Activated naive CD4-positive, alpha-beta T cell treated with Interleukin-2 at 50 U/mL for 16 hours (primary cell): ENCODE measurements around the gene PLCXD3.
"Not testable (repeated sequence)": the region's sequence is repeated elsewhere in the genome, so short reads cannot be mapped to it uniquely, and the experiment has no call there.

ENCODE experiments used
- DNase-seq: peaks from one replicate; pipeline ENCODE4 v3.0.0-alpha.2; 2020

PLCXD3 gene

DNA sequence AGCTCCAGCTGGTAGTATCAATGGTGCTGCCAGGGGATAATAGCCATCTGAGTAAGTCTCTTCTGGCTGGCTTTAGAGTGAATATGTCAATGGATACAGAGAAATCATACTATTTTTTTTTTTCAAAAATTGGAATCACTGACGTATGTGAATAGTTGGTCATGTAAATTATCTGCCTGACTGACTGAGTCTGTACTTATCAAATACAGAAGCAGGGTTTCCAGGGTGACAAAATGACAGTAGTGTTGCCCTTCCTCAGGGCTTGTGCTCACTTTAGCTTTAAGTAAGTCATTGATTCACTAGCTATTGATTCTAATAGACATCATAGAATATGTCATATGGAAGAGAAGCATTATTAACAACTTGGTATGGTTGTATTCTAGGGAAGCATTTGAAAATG lies 171.1 kb downstream of the PLCXD3 start:
- no peak for DNase-seq

DNA sequence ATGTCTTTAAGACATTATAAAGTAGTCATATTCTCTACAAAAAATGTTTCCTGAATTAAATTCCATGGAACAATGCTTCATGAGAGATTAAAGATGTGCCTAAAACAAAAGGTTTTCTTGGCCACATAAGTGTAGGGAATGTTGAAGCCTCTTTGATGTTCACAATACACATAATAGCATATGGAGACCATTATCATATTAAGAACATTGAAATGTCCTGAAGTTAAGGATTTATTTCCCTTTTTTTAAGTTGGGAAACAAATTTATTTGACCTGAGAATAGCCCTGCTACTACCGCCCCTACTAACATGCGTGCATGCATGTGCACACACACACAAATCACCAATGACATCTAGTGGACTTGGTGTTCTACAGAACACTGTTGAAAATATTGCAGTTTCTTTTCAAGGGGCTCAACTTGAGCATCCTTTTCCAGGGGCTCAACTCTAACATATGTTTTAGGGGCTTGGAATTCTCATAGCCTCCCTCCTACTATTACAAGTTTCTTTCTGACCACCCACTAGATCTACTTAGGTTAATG lies 172.2 kb downstream of the PLCXD3 start:
- no peak for DNase-seq

GRCh38 chr5:41337724-41338123 lies 172.7 kb downstream of the PLCXD3 start:
- DNase-seq: no peak

- no peak for DNase-seq
These were observed 173.2 kb downstream of the PLCXD3 start for GRCh38 chr5:41337216-41337615.

- no peak for DNase-seq
These were observed 173.9 kb downstream of the PLCXD3 start for GRCh38 chr5:41336471-41336870.

- DNase-seq: no peak
These were observed 174.7 kb downstream of the PLCXD3 start for GRCh38 chr5:41335596-41336181.

- no peak for DNase-seq
These were observed 175.6 kb downstream of the PLCXD3 start for GRCh38 chr5:41334758-41335157.

- no peak for DNase-seq
These were observed 176.2 kb downstream of the PLCXD3 start for GRCh38 chr5:41334221-41334620.

GRCh38 chr5:41325074-41325473 lies 185.3 kb downstream of the PLCXD3 start:
- no peak for DNase-seq

GRCh38 chr5:41322826-41323225 lies 187.6 kb downstream of the PLCXD3 start:
- not testable (repeated sequence) for DNase-seq

DNA sequence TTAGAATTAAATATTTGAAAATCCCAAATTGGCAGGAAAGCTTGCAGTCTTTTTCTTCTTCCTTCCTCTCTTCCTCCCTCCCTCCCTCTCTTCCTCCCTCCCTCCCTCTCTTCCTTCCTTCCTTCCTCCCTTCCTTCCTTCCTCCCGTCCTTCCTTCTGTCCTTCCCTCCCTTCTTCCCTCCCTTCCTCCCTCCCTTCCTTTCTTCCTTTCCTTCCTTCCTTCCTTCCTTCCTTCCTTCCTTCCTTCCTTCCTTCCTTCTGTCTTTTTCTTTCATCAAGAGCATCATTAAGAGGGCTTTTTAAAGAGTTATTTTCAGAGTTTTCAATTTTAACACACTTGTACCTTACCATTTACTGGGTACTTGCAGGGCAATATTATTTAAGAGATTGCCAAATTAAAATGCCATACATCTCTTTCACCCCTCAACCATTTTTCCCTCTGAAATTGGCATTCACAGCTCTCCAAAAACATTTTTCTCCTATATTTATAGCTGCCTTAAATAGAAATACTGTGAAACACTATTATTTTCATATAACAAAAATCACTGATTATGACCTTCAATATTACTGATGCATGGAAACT lies 197.8 kb downstream of the PLCXD3 start:
- DNase-seq: no peak

DNA sequence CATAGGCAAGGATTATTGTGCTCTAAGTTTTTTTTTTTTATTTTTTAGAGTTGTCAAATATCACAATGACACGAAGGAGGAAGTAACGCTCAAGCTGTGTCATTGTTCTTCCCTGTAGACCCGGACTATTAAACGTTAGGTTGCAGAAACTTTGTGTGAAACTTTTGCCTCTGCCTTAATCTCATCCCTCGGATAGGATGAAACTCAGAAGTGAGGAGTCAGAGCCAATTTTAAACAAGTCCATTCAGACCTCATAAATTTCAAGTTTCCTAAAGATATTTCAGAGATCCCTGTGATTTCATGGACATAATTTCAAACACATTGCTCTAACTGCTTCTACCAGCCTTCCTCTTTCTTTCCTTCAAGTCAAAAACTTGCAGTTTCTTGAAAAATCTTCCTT lies 198.3 kb downstream of the PLCXD3 start:
- DNase-seq: no peak

DNA sequence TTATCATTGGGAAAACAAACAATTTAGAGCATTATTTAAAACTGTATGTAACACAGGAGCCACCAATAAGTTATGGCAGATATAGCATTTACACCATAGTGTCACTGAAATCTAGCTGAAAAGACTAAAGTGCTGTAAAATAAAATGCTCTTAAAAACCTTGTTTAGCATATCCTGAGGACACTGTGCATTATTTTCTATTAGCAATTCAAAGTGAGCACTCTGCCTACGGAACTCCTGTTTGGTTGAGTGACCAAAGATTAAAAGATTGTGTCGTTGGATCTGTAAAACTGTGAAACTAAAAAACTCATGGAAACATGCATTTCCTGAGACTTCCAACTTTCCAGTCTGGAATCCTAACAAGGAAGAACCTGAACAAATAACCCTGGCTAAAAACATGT lies 201.1 kb downstream of the PLCXD3 start:
- DNase-seq: no peak

- no peak for DNase-seq
These were observed 204.4 kb downstream of the PLCXD3 start for GRCh38 chr5:41306005-41306404.

DNA sequence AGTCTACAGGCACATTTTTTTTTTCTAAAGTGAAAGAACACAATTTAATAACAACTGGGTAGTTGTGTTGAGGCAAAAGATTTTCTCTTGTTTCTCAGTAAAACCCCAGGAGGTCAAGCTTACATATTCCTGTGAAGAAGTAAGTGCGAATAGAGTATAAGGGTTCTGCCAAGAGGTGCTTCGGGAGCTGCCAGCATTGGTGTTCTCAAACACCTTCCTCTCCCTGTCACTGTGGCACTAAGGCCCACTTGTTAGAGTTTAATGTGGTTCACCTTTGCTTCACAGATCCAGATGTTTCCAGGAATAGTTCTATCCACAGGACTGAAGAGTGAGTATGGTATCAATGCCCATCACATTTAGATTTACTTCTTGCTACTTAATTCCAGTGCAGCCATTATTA lies 205.3 kb downstream of the PLCXD3 start:
- DNase-seq: no peak

GRCh38 chr5:41296066-41296465 lies 214.3 kb downstream of the PLCXD3 start:
- DNase-seq: no peak

DNA sequence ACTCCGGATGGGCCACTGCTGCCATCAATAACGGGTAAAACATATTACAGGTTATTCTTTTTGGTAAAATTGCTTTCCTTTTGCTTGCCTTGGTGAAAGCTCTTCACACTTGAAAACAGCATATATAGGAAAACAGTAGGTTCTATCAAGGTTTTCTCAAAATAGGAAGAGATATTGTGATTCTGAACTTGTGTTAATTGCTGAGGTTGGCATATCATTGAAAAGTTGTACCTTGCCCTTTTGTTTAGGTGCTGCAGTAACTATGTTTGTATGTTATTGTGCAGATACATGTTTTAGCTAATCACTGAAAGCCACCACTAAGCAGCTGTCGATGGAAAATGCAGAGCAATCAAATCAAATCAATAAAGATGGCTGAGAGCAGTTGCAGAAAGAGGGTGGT lies 219.1 kb downstream of the PLCXD3 start:
- DNase-seq: no peak

DNA sequence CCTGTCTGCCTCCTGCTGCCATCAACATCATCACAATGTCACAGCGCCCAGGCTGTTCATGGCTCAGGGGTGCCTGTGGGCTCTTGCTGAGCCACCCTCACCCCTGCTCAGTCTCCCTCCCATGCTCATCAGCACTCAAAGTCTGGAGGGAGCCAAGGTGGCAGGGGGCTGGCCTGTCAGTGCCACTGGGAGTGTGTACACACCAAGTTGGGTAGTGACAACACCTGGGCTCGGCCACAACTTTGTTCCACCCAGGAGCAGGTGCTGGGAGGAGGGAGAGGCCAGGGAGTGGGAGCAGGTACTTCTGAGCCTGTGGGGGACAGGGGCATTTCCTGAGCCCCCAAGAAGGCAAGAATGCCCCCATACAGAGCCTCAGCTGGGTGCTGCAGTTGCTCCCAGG lies 219.6 kb downstream of the PLCXD3 start:
- DNase-seq: no peak

DNA sequence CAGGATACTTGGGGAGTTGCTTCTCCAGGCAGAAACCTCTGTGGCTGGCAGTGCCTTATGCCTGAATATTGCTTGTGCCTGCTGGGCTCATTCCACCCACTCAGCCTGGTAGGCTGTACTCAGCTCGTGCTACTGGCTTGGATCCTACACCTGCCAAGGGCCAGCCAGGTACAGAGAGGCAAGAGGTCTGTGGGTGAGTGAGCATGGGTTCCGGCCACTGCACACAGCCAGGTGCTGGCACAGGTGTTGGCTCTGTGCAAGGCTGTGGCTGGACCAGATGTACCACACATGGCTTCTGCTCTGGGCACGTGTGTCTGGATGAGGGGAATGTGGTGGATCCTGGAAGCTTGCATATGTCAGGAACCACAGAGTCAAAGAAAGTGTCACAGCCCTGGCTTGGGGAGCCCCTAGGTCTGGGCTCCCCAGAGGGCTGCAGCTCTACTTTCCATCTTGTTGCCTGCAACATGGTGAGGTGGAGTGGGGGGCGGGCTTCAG lies 220.4 kb downstream of the PLCXD3 start:
- DNase-seq: no peak

DNA sequence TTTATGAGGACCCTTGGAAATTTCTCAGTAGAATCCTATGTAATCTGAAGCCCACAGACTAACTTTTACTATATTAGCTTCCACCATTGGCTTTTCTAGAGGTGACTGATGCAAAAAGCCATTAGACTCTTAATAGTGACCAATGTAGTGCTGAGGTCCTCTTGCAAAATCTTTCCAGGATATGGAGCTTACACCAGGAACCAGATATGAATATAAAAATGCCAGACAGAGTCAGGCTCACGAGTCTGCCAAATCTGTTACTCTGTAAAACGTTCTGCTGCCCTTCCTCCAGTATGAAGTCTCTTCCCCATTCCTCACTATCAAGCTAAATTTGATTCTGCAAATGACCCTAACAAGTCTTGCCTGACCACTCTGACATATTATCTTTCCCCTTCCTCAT lies 223.7 kb downstream of the PLCXD3 start:
- DNase-seq: no peak

DNA sequence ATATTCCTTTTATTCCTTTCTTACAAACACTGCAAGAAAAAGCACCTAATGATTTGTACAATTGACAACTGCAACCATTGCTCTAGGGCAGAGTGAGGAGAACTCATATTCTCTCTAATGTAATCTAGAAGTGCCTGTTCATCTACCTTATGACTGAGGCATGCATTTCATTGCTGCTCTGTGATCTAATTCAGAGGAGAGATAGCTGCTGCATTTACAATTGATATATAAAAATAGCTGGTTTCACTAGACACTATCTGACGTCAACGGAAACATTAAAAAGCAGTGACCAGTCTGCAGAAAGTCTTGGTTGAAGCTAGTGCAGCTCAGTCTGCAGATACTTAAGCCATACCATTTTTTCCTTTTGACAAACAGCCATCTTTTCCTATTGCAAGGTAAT lies 224.2 kb downstream of the PLCXD3 start:
- no peak for DNase-seq

DNA sequence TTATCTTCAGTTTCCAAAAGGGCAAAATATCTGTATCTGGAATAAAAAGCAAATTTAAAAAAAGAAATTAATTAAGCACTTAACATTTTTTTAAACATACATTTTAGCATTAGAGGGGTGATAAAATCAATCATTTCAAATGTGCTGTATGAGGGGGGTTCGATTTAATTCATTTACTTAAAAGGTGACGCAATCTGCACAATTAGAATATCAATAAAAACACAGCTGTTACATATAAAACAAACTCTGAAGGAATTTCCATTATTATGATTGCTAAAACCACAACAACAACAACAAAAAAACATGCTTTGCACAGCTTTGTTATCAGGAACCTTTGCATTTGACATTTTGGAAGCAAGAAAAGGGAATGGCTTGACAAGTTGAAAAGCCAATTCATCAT lies 225.5 kb downstream of the PLCXD3 start:
- DNase-seq: no peak

DNA sequence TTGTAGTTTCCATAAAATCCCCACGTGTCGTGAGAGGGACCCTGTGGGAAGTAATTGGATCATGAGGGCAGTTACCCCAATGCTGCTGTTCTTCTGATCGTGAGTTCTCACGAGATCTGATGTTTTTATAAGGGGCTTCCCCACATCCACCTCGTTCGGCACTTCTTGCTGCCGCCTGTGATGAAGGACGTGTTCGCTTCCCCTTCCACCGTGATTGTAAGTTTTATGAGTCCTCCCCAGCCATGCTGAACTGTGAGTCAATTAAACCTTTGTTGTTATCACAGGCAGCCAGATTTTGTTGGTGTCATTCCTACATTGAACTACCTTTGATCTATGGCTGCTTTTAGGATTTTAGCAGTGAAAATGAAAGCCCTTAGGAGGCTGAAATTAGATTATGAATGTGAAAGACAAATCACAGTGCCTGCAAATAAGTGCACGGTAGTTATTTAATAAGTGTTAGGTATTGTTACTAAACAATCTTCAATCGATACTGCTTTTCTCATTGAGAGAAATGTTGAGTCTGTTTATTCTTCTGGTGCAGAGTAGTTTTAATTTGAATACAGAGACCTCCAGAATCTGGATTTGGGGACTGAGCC lies 229.1 kb downstream of the PLCXD3 start:
- no peak for DNase-seq

GRCh38 chr5:41279040-41279439 lies 231.4 kb downstream of the PLCXD3 start:
- no peak for DNase-seq
